ENCODE results near the gene ZNF497.

The ZNF497 gene

GRCh38 chr19:58385891-58386575 is 23.5 kb upstream of the ZNF497 start:
- TF ChIP-seq ZIC2 (tag by site-specific recombination; IDR thresholded peaks at IDR 0.05) = 0 out of 2 replicates have a peak, but pooled peaks have one; percentile 7
- peak; percentile 84; the same call in 1 of the 2 replicates for TF ChIP-seq HOXD13 (CRISPR knock-in tag; IDR thresholded peaks at IDR 0.05; ENCODE audit: borderline replicate concordance)
- peak; percentile 77 for TF ChIP-seq ZNF335 (tag by site-specific recombination; conservative IDR thresholded peaks at IDR 0.05)
- TF ChIP-seq ZNF777 (tag by site-specific recombination; IDR thresholded peaks at IDR 0.05; ENCODE audit: borderline replicate concordance) = no peak
- TF ChIP-seq ZFHX2 (tag by site-specific recombination; conservative IDR thresholded peaks at IDR 0.05) = no peak
- peak; percentile 61; the same call in 1 of the 2 replicates for TF ChIP-seq MEIS1 (CRISPR knock-in tag; IDR thresholded peaks at IDR 0.05; ENCODE audit: borderline replicate concordance)
- Histone ChIP-seq H3K9me3 (ENCODE audit: control insufficient read depth, insufficient read depth, low read depth, low read length) (no peaks in the 10 kb centered on the region), H3K4me1 (ENCODE audit: control insufficient read depth, insufficient read depth, low read length) (peaks cover 16% of the 10 kb centered on the region), H3K36me3 (ENCODE audit: control insufficient read depth in 2 of 2, insufficient read depth in 1 of 2, low read length in 2 of 2) (peaks cover 30 to 33% of the 10 kb centered on the region in 2 experiments), H3K4me3 (ENCODE audit: low read depth, low read length) (peak overlapping the region; percentile 77), H3K27ac (ENCODE audit: extremely low read depth, low read depth, low read length) (peak overlapping the region; percentile 100)
- POLR2A ChIA-PET = interaction anchor here (1.1 to 4.2 kb wide), 5 partner anchors 8 to 90 kb away, joined by 3 to 28 read pairs (median 6); partner anchors contain the start of genes ZNF446, ZNF497, ZNF584 and ZSCAN22
- CTCF ChIA-PET = no interaction called here

DNA sequence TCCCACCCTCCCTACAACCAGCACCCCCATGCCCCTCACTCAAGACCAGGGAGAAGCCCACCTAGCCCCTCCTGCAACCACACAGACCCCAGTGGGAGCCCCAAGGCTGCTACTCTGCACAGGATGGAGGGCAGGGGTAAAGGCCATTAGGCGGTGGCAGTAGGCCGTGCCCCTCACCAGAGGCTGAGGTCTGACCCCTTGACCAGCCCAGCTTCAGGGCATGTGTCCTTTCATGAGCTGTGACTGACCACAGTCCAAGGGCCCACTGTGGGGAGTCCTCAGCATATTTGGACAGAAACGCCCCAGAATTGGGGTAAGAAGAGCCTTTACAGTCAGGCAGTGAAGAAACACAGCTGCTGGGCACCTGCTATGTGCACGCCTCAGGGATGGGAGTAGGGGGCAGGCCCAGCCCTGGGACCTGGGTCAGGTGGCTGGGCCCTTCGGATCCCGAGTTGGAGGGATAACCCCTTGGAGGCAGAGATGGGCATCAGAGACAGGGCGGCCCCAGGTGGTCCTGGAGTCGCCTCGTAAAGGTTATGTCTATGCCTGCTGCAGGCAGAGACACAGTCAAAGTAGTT is 22.9 kb upstream of the ZNF497 start:
- peak overlapping the region; percentile 100 for H3K27ac ChIP-seq (ENCODE audit: extremely low read depth, low read depth, low read length)
- POLR2A ChIA-PET = interaction anchor here (1.5 to 4.2 kb wide), 3 partner anchors 23 to 59 kb away, joined by 6 to 28 read pairs (median 27); partner anchors contain the start of genes ZNF497, ZNF584 and ZSCAN22
- H3K4me3 ChIP-seq (ENCODE audit: low read depth, low read length) = no peak overlapping the region
- peaks cover 23 to 26% of the 10 kb centered on the region in 2 experiments for H3K36me3 ChIP-seq (ENCODE audit: control insufficient read depth in 2 of 2, insufficient read depth in 1 of 2, low read length in 2 of 2)
- no peaks in the 10 kb centered on the region for H3K9me3 ChIP-seq (ENCODE audit: control insufficient read depth, insufficient read depth, low read depth, low read length)
- H3K4me1 ChIP-seq (ENCODE audit: control insufficient read depth, insufficient read depth, low read length) = peaks cover 16% of the 10 kb centered on the region
- TF ChIP-seq ZNF837 (tag by site-specific recombination; IDR thresholded peaks at IDR 0.05) (no peak), ZSCAN23 (tag by site-specific recombination; IDR thresholded peaks at IDR 0.05) (no peak), ZNF664 (tag by site-specific recombination; IDR thresholded peaks at IDR 0.05) (no peak), ZNF214 (tag by site-specific recombination; IDR thresholded peaks at IDR 0.05; ENCODE audit: borderline replicate concordance) (no peak), ZNF521 (tag by site-specific recombination; IDR thresholded peaks at IDR 0.05) (no peak), ZNF202 (tag by site-specific recombination; IDR thresholded peaks at IDR 0.05; ENCODE audit: borderline replicate concordance) (no peak), KLF1 (tag by site-specific recombination; IDR thresholded peaks at IDR 0.05) (no peak), ZNF223 (tag by site-specific recombination; IDR thresholded peaks at IDR 0.05) (no peak), KLF10 (tag by site-specific recombination; IDR thresholded peaks at IDR 0.05) (no peak), ZNF785 (tag by site-specific recombination; IDR thresholded peaks at IDR 0.05) (no peak), ZSCAN16 (tag by site-specific recombination; IDR thresholded peaks at IDR 0.05) (no peak), ZNF488 (tag by site-specific recombination; IDR thresholded peaks at IDR 0.05) (no peak), KLF7 (tag by site-specific recombination; IDR thresholded peaks at IDR 0.05; ENCODE audit: borderline replicate concordance) (no peak), ZBTB26 (tag by site-specific recombination; optimal IDR thresholded peaks at IDR 0.05) (no peak), PRDM4 (tag by site-specific recombination; IDR thresholded peaks at IDR 0.05) (no peak), ZNF48 (tag by site-specific recombination; IDR thresholded peaks at IDR 0.05) (no peak), ZNF518A (tag by site-specific recombination; conservative IDR thresholded peaks at IDR 0.05; ENCODE audit: low read depth) (no peak), ZBTB20 (tag by site-specific recombination; IDR thresholded peaks at IDR 0.05) (no peak), ZNF239 (tag by site-specific recombination; IDR thresholded peaks at IDR 0.05) (no peak)
- CTCF ChIA-PET = no interaction called here
